HEK293 (cell line): Measurements from ENCODE around the gene JPH2.
"Not testable (repeated sequence)": the region's sequence is repeated elsewhere in the genome, so short reads cannot be mapped to it uniquely, and the experiment has no call there.

ENCODE experiments used
- ELK4 ChIP-seq: IDR thresholded peaks from 2 replicates; pipeline ENCODE4 v1.6.1; 2011; ENCODE audit warnings: mild to moderate bottlenecking, low read depth, low read length, borderline replicate concordance
- REST ChIP-seq: fragments of 450-650 bp; formaldehyde crosslinking; IDR thresholded peaks from 2 replicates; pipeline ENCODE4 v1.5.1; 2016; ENCODE audit warnings: missing biosample characterization, missing genetic modification characterization
- ZNF138 ChIP-seq: fragments of 450-650 bp; formaldehyde crosslinking; IDR thresholded peaks from 2 replicates; pipeline ENCODE4 v1.5.1; 2016; ENCODE audit warnings: missing biosample characterization, missing genetic modification characterization, borderline replicate concordance
- TF ChIP-seq, protein P1 (sequence below): fragments of 450-650 bp; formaldehyde crosslinking; IDR thresholded peaks from 2 replicates; pipeline ENCODE4 v1.5.1; 2016; ENCODE audit warnings: missing biosample characterization, missing genetic modification characterization

- TF ChIP-seq, protein P1, sequence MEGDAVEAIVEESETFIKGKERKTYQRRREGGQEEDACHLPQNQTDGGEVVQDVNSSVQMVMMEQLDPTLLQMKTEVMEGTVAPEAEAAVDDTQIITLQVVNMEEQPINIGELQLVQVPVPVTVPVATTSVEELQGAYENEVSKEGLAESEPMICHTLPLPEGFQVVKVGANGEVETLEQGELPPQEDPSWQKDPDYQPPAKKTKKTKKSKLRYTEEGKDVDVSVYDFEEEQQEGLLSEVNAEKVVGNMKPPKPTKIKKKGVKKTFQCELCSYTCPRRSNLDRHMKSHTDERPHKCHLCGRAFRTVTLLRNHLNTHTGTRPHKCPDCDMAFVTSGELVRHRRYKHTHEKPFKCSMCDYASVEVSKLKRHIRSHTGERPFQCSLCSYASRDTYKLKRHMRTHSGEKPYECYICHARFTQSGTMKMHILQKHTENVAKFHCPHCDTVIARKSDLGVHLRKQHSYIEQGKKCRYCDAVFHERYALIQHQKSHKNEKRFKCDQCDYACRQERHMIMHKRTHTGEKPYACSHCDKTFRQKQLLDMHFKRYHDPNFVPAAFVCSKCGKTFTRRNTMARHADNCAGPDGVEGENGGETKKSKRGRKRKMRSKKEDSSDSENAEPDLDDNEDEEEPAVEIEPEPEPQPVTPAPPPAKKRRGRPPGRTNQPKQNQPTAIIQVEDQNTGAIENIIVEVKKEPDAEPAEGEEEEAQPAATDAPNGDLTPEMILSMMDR (tag by site-specific recombination) = peak; percentile 72; the same call in 1 of the 2 replicates
- not testable (repeated sequence) for TF ChIP-seq ELK4; REST (tag by site-specific recombination); ZNF138 (tag by site-specific recombination)
Measured at GRCh38 chr20:44190197-44190852, 3.3 kb upstream of the JPH2 start.
